Activated CD8-positive, alpha-beta memory T cell treated with anti-CD3 and anti-CD28 coated beads, Interleukin-2, amount 50 U/mL, for 1 hour (primary cell): ENCODE data around the gene EFCAB7.

Experiments
- DNase-seq: peaks from one replicate; pipeline ENCODE4 v3.0.0-alpha.2; 2020; ENCODE audit errors: extremely low read depth

Gene EFCAB7, protein sequence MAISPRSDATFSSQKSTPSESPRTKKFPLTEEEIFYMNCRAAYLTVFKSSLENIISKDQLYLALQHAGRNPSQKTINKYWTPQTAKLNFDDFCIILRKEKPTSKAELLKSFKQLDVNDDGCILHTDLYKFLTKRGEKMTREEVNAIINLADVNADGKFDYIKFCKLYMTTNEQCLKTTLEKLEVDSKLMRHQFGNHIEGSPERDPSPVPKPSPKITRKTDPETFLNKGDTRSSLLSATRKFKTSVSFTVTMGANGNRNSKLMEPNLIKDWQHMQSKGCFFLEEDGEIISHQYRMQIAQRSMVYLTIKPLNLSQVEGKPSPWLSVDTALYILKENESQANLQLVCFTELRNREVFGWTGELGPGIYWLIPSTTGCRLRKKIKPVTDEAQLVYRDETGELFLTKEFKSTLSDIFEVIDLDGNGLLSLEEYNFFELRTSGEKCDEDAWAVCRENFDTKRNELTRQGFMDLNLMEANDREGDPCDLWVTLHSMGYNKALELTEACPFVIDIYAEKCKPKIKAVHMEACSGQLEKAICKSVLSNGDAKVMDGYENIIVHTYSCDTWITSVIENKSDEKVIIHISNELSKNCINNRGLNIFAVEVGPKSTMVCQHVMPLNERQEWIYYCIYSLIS

GRCh38 chr1:63522891-63523728 lies at the start of gene EFCAB7, which contains the start of gene ITGB3BP:
EFCAB7 (plus strand) TSS chr1:63523525; CDS start chr1:63525573, 2,048 bp downstream.
ITGB3BP (minus strand) TSS chr1:63523225; CDS start chr1:63523133, 92 bp downstream.
- DNase-seq = peak; percentile 52

GRCh38 chr1:63475761-63476160 lies 47.6 kb upstream of the EFCAB7 start:
- DNase-seq = no peak

- no peak for DNase-seq
Observed at GRCh38 chr1:63480057-63480456, 43.3 kb upstream of the EFCAB7 start.

DNA sequence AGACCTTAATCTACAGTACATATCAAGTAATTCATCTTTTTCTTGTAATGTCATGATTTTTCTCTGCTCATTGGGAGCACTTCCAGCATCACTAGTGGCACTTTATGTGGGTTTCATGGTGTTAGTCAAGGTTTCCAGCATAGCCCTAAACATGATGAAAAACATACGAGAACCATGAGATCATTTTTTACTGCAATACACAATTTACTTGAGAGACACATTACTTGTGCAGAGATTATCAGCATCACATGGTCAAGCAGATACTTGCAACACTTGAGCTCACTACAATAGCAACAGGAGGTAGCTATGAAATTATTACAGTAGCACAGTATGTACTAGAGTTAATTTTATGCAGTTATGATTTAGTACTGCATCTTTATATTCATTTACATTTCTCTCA lies 36.7 kb upstream of the EFCAB7 start:
- no peak for DNase-seq

DNA sequence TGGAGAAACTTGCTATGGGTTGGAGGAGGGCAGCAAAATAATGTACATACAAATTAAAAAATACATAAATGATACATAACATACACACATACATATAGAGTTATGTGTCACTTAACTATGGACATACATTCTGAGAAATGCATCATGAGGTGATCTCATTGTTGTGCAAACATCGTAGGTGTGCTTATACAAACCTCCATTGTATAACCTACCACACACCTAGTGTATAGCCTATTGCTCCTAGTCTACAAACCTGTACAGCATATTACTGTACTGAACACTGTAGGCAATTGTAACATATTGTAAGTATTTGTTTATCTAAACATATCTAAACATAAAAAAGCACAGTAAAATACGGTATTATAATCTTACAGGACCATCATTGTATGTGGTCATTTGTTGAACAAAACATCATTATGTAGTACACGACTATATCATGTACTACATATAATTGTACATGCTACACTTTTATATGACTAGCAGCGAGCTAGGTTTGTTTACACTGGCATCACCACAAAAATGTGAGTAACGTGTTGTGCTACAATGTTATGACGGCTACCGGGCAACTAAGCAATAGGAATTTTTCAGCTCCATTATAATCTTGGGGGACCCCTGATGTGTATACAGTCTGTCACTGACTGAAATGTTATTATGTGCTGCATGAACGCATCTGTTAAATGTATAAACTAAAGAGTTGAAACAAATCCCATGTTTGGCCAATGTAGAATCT lies 35.8 kb upstream of the EFCAB7 start:
- DNase-seq = no peak

GRCh38 chr1:63497577-63497976 lies 25.7 kb upstream of the EFCAB7 start:
- DNase-seq = no peak

- DNase-seq = no peak
Observed at GRCh38 chr1:63498106-63498505, 25.2 kb upstream of the EFCAB7 start.

DNA sequence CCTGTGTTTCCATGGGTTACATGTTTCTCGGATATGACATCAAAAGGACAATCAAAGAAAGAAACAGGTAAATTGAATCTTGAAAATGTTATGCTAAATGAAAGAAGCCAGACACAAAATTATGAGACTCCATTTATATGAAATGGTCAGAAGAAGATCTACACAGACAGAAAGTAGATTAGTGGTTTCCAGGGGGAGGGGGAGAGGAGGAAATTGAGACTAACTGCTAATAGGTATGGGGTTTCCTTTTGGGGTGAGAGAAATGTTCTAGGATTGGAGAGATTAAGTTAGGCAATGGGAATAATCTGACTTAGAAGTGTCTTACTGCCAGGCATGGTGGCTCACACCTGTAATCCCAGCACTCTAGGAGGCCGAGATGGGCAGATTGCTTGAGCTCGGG lies 22.1 kb upstream of the EFCAB7 start:
- no peak for DNase-seq

DNA sequence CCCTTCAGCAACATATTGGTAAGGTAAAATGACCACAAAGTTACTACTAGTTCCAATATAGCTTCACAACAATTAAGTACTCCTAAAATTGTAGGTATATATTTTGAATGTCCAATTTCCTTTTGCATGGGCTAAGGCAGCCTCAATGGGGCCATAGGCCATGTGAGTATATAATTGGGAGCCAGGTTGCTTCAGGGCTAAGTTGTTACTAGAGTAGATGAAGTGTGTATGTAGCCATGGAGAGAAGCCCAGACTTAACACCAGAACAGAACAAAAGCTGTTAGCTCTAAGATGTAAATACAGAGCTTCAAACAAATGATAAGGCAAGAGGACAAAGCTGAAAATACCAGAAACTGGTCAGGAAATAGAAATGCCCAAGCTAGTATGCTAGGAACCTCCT lies 16.5 kb upstream of the EFCAB7 start:
- DNase-seq = no peak

DNA sequence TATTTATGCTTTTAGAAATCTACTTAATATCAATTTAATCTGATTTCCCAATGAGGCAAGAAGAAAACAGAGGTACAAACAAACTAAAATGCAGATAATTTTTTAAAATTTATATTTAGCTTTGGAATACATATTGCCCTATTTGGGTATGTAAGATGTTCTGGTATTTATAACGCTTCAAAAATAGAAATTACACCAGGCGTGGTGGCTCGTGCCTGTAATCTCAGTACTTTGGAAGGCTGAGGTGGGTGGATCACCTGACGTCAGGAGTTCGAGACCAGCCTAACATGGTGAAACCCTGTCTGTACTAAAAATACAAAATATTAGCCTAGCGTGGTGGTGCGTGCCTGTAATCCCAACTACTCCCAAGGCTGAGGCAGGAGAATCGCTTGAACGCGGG lies 13.6 kb upstream of the EFCAB7 start:
- no peak for DNase-seq

DNA sequence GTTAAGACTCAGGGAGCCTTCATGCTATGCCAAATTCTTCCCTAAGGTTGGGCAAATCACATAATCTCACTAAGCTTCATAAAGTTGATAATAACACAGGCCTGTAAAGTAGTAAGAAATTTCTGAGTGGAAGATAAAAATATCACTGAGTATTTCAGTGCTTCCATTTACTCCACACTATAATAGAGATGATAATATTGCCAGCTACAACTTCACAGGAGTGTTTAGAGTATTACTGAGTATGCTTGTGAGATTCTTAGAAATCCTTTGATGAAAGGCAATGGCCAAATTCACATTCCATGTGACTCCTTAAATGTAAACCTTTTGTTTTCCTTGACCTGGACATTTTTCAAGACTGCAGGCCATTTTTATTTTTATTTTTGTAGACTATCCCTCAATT lies 10.7 kb upstream of the EFCAB7 start:
- no peak for DNase-seq

DNA sequence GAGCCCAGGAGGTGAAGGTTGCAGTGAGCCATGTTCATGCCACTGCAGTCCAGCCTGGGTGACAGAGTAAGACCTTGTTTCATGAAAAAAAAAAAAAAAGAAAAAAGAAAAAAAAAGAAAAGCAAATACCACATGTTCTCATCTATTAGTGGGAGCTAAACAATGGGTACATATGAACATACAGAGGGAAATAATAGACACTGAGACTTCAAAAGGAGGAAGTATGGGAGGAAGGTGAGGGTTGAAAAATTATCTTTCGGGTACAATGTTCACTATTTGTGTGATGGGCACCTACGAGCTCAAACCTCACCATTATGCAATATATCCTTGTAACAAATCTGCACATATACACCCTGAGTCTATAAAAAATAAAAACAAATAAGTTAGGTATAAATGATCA lies 6.7 kb upstream of the EFCAB7 start:
- no peak for DNase-seq

- DNase-seq = no peak
Observed at GRCh38 chr1:63523738-63524137, 413 bp downstream of the EFCAB7 start.

DNA sequence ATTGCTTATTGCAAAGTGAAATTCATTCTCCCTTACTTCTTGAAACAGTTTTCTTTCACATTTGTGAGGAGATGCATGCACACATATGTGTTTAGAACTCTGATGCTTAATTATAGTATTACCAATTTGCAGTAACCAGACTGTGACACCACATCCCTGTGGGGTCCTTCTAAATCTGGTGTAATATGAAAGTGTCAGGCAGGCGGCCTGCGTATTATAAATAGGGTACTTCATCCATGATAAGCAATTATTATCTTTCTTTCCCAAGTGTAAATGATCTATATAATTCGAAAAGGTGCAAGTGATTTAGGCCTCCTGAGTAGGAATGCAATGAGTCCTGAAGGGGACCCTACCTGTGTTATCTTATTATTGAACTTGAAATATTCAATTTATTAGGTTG lies 876 bp downstream of the EFCAB7 start:
- DNase-seq = no peak

GRCh38 chr1:63532727-63533126 lies 9.4 kb downstream of the EFCAB7 start:
- no peak for DNase-seq

DNA sequence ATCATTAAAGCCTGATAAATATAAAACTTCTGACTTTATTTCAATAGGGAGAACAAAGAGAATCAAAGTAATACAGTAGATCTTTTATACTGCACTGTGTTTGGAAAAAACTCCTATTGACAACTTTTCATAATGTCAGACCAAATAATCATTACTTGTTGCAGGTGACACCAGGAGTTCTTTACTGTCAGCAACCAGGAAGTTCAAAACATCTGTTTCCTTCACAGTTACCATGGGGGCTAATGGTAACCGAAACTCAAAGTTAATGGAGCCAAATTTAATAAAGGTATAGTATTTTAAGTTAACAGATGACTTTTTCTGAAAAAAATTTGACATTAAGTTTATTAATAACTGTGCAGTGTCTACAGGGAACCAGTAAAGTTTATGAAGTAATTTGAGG lies 10.6 kb downstream of the EFCAB7 start:
- no peak for DNase-seq

- DNase-seq = no peak
Observed at GRCh38 chr1:63534406-63534805, 11.1 kb downstream of the EFCAB7 start.

GRCh38 chr1:63537006-63537405 lies 13.7 kb downstream of the EFCAB7 start:
- no peak for DNase-seq

GRCh38 chr1:63537940-63538339 lies 14.6 kb downstream of the EFCAB7 start:
- DNase-seq = no peak

DNA sequence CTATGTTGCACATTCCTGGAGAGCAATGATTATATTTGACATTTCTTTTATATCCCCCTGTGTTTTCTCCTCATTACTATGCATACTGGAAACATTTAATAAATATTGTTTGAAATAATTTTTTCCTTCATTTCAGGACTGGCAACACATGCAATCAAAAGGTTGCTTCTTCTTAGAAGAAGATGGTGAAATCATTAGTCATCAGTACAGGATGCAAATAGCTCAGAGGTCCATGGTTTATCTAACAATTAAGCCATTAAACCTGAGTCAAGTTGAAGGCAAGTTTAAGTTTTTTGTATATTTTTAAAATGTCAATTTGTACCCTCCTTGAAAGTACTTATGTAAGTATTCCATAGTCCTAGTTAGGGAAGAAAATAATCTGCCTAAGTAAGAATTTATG lies 22.5 kb downstream of the EFCAB7 start:
- DNase-seq = no peak

DNA sequence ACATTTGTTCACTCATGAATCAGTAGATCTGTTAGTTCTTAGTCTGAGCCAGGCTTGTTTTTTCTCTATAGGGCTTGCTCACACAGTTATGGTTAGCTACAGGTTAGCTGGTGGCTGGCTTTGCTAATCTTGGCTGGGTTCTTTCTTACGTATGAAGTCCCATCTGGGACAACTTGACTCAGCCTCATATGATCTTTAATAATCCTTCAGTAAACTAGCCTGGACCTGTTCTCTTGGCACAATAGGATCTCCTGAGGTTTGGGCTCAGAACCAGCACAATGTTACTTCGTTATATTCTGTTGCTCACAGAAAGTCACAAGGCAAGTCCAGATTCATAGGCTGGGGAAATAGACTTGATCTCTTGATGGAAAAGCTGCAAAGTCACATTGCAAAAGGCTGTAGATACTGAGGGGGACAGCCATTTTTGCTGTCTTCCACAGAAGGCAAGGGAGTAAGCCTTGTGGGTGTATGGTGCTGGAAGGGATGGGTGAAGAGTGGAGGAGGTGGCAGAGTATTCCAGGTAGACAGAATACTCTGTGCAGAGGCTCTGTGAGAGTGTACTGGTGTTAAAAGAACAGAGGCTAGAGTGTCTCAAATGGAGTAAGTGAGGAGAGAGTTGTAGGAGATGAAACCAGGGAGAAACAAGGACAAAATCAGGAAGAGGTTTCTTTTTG lies 24.4 kb downstream of the EFCAB7 start:
- DNase-seq = no peak
